NCI-H345 treated with DMSO at 0.1 percent for 48 hours (cell line): Measurements from ENCODE around the gene C9orf57.
A peak's percentile ranks its signal among the peaks of the same experiment; 100 is the strongest.
"Not testable (repeated sequence)": the region's sequence is repeated elsewhere in the genome, so short reads cannot be mapped to it uniquely, and the experiment has no call there.

ENCODE experiments used
- DNase-seq: peaks from one replicate; lab custom pipeline; 2025; ENCODE audit not compliant: unreplicated experiment; lab: John Stamatoyannopoulos, UW

The C9orf57 gene, protein sequence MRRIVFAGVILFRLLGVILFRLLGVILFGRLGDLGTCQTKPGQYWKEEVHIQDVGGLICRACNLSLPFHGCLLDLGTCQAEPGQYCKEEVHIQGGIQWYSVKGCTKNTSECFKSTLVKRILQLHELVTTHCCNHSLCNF

GRCh38 chr9:72060513-72060912 lies at the start of gene C9orf57:
Gene C9orf57, minus strand, starts transcription at chr9:72060613. Its CDS starts 1,282 bp downstream, at chr9:72059331.
- DNase-seq, result no peak

DNA sequence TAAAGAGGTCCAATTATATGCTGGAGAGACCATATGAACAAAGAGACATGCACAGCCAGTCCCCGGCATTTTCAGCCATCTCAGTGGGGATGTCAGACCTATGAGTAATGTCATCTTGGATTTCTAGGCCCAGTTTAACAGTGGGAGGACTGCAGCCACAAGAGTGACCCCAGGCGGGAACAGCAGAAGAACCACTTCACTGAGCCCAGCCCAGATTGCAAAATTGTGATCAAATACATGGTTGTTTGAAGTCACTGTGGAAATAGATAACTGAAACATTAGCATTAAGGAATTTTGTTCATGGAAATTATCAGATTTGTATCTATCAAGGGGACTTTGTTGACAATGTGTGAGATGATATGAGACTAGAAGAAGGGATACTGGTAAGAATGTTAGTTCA lies 42.1 kb upstream of the C9orf57 start:
- no peak for DNase-seq

DNA sequence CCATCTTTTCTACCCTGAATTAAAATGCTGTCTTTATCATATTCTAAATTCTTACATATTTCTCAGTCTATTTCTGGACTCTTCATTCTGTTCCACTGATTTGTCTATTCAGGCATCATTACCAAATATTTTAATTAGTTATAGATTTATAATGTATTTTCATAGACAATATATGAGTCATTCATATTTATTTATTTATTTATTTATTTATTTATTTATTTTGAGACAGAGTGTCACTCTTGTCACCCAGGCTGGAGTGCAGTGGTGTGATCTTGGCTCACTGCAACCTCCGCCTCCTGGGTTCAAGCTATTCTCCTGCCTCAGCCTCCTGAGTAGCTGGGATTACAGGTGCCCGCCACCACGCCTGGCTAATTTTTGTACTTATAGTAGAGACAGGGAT lies 35.1 kb upstream of the C9orf57 start:
- not testable (repeated sequence) for DNase-seq

DNA sequence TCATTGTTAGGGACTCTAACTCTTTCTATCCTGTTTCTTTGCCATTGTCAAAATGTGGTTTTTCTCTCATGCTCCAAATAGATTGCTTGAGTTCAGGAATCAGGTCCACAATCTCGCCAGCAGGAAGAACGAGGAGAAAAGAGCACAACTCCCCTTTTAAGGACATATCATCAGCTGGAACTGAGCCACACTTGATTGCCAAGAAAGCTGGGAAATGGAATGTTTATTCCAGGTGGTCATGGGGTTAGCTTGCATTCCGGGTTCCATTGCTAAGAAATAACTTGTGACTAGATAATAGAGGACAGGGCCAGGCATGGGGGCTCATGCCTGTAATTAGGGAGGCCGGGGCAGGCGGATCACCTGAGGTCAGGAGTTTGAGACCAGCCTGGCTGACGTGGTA lies 32.4 kb upstream of the C9orf57 start:
- DNase-seq, result no peak

- DNase-seq, result no peak
Observed at GRCh38 chr9:72089451-72090130, 29.2 kb upstream of the C9orf57 start.

- no peak for DNase-seq
Observed at GRCh38 chr9:72082536-72082935, 22.1 kb upstream of the C9orf57 start.

GRCh38 chr9:72074666-72075065 lies 14.3 kb upstream of the C9orf57 start:
- DNase-seq, result not testable (repeated sequence)

DNA sequence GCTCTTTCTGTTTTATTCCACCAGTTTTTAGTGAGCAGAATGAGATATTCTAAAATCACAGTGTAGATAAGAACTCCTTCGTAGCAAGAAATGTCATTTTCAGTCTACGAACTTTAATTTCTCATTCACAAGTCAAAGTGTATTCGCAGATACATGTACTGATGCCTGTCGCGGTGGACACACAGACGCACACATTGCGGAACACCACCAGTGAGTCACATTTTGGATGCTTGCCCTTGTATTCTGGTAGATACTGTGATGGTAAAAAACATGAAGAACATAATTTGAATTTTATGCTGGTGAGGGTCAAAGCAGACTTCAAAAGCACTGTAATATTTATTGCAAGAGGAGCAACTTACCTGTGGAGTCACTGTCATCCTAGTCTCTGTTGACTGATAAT lies 4.7 kb upstream of the C9orf57 start:
- DNase-seq, result no peak

DNA sequence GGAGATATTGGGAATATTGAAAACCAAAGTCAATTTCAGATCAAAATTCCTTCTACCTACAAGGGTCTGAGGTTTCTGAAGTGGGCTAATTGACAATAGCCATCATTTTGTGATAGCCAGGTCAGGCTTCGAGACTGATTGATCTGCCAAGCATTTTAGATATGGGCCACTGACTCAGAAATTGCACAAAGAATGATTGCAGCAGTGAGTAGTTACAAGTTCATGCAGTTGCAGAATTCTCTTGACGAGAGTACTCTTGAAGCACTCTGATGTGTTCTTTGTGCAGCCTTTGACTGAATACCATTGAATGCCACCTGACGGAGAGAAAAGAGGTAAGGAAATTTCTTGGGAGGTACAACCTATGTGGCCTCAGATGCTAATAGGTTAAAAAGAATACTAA lies 8.3 kb downstream of the C9orf57 start:
- no peak for DNase-seq

- no peak for DNase-seq
Observed at GRCh38 chr9:72048850-72049249, 11.6 kb downstream of the C9orf57 start.

- DNase-seq, result no peak
Observed at GRCh38 chr9:72046630-72047456, 13.6 kb downstream of the C9orf57 start.

GRCh38 chr9:72044095-72044494 lies 16.3 kb downstream of the C9orf57 start:
- no peak for DNase-seq

GRCh38 chr9:72043576-72043975 lies 16.8 kb downstream of the C9orf57 start:
- no peak for DNase-seq

- DNase-seq, result no peak
Observed at GRCh38 chr9:72042928-72043327, 17.5 kb downstream of the C9orf57 start.

DNA sequence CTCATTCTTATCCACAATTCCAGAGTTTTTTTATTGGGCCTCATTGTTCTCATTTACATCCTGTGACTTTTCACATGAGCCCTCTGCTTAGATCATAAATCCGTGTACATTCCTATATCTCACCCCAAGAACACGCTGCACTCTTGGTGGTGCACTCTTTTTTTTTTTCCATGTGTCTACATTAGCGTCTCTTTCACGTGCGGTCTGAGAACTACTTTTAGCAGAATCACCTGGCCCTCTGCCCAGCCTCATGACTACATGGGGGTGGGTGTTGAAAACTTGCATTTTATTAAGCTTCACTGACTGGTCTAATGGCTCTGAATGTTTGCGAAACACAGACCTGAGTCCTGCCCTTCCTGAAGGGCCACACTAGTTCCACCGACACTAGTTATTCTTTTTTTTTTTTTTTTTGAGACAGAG lies 18.6 kb downstream of the C9orf57 start:
- no peak for DNase-seq

DNA sequence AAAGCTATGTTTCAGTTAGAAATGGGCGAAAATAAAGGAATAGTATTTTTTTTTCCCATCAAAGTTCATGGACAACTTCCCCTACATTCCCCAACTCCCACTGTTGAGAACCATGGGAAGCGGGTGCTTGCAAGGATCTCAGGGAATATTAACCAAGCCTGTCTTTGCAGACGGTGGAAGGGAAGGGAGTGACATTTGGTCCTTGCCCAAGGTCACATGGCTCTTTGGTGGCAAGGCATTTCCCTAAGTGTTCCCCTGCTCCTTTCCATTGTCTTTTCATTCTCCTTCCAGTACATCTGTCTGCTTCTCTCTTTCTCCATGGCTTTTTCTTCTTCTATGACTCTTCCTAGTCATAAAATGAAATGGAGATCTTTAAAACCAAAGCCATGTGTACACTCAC lies 19.0 kb downstream of the C9orf57 start:
- no peak for DNase-seq

DNA sequence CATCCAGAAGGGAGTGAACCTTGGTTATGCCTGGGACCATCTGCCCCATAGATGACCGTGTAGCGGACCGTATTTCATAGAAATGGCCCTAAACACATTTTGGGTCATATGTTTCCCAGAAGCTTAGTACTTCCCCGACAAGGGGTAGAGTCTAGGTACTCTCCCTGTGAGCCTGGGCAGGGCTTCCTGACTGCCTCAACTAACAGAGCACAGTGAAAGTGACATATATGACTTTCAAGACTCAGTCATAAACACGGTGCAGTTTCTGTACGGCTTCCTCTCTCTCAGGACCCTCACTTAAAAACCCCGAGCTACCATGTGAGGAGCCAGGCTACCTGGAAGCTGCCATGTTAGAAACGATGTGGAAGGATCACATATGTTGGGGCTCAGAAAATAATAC lies 20.9 kb downstream of the C9orf57 start:
- DNase-seq, result no peak

DNA sequence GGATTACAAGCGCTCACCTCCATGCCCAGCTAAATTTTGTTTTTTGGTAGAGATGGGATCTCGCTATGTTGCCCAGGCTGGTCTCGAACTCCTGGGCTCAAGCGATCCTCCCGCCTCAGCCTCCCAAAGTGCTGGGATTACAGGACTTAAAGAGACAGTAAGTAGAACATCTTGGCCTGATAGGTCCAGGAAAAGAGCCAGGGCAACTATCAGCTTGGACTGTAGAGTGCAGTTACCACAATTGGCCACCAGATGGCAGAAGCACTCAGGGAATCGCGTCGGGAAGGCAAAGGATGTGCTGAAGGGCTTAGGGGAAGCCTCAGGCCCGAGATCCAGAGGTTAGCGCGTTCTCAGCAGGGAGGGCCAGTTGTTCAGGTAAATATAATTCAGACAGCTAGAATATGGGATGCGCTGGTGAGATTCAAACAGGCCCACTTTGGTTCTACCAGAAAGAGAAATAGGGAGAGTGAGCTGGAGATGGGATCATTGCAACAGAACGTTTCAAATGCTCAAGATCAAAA lies 21.5 kb downstream of the C9orf57 start:
- peak; percentile 43 for DNase-seq

DNA sequence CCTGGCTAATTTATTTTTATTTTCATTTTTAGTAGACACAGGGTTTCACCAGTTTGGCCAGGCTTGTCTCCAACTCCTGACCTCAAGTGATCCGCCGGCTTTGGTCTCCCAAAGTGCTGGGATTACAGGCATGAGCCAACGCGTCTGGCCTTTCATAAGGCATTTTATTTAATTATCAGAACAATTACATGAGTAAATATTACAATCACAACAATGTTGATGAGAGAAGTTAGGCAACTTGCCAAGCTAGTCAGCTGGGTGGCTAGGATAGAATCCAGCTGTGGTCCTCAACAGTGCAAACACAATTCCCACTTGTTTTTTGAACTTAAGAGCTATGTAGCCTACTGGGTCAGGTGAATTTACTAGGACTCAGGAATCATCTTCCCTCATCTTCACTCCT lies 22.0 kb downstream of the C9orf57 start:
- no peak for DNase-seq

- no peak for DNase-seq
Observed at GRCh38 chr9:72037571-72037970, 22.8 kb downstream of the C9orf57 start.

DNA sequence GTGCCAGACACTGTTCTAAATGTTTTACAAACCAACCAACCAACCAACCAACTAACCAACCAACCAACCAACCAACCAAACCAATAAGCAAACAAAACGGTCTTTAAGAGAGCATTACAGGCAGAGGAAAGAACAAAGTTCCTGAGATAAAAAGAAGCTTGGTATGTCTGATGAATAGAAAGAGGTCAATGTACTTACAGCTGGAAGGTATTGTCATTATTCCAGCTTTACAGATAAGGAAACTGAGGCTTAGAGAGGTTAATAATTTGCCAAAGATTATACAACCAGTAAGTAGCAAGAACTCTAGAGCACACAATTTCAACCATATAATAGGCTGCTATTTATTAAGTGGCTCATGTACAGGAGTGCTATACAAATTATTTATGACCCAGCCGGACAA lies 29.6 kb downstream of the C9orf57 start:
- DNase-seq, result no peak

DNA sequence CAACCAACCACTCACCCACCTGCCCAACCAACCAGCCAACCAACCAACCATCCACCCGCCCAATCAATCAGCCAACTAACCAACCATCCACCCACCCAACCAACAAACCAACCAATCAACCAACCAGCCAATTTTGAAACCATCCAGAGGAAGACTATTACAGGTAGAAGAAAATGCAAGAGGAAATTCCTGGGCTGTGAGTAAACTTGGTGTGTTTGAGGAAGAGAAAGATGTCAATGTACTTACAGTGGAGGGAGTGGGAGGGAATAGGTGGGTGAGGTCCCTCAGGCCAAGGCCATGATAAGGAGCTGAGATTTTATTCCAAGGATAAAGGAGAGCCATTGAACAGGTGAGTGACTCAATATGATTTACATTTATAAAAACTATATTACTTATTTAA lies 30.4 kb downstream of the C9orf57 start:
- no peak for DNase-seq
